Measurements from ENCODE around the gene PDLIM7. TPM values are rescaled to one million over a fixed set of nuclear protein-coding genes. Genes with fewer than 3 reads are reported as not detected.

The PDLIM7 gene
- total RNA-seq, 1 experiment from 2014 or later, result 127 TPM

- DNase-seq (ENCODE audit: low spot score), result peak; percentile 99
These were observed 40.2 kb downstream of the PDLIM7 start for GRCh38 chr5:177456976-177457851.

DNA sequence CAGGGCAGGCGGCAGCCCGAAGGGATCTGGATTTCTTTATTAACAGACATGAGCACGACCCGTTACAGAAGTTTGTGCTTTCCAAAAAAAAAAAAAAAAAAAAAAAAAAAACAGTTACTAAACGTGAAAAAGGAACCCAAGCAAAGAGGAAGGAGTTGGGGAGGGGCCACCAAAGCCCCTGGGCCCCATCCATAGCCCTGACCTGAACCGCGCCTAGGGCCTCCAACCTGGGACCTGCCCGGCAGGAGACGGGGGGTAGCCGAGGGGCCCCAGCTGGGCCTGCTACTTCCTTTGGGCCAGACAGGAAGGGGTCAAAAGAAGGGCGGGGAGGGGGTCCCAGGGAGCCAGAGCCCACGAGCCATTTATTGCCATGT lies 40.8 kb downstream of the PDLIM7 start:
- DNase-seq (ENCODE audit: low spot score), result no peak

GRCh38 chr5:177455661-177456590 lies 41.5 kb downstream of the PDLIM7 start:
- peak; percentile 86 for DNase-seq (ENCODE audit: low spot score)

- DNase-seq (ENCODE audit: low spot score), result no peak
These were observed 42.3 kb downstream of the PDLIM7 start for GRCh38 chr5:177455036-177455660.

- DNase-seq (ENCODE audit: low spot score), result peak; percentile 82
These were observed 42.9 kb downstream of the PDLIM7 start for GRCh38 chr5:177454397-177455035.

- DNase-seq (ENCODE audit: low spot score), result no peak
These were observed 43.5 kb downstream of the PDLIM7 start for GRCh38 chr5:177453852-177454396.

DNA sequence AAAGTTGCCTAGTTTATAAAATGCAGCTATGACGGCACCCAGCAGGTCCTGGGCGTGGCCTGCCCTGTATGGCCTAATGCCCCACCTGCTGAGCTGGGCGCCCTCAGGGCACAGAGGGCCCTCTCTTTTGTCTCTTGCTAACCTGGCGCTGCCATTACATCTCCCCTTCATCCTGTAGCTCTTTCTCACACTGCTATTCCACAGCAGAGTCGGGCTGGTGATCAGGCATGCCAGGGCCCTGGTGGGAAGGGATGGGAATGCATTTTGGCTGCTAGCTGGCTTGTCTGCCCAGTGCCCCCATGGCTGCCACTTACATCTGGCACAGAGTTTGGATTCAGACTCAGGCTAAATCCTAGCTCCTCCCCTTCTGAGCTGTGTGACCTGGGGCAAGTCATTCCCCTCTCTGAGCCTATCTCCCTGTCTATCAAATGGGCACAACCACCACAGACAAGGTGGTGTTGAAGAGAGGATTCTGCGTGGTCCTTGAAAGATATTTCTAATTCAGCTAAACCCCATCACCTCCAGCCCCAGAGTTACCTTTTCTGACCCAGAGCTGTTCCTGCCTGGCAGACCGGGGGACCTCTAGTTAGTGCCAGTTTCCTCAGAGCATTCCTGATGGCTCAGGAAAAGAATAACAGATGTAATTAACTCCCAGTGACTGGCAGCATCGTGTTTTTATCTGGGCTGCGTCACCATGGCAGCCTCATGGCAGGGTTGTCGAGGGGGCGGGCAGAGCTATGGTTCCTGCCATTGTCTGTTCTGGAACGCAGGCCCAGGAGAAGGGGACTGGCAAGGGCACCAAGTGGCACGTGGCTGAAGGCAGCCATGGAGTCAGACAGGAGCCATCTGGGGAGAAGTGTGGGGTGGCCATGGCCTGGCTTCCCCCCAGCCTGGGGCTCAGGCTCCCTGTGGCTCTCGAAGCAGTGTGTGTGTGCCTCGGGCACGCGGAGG lies 44.4 kb downstream of the PDLIM7 start:
- no peak for DNase-seq (ENCODE audit: low spot score)

- DNase-seq (ENCODE audit: low spot score), result no peak
These were observed 46.6 kb downstream of the PDLIM7 start for GRCh38 chr5:177450667-177451424.

DNA sequence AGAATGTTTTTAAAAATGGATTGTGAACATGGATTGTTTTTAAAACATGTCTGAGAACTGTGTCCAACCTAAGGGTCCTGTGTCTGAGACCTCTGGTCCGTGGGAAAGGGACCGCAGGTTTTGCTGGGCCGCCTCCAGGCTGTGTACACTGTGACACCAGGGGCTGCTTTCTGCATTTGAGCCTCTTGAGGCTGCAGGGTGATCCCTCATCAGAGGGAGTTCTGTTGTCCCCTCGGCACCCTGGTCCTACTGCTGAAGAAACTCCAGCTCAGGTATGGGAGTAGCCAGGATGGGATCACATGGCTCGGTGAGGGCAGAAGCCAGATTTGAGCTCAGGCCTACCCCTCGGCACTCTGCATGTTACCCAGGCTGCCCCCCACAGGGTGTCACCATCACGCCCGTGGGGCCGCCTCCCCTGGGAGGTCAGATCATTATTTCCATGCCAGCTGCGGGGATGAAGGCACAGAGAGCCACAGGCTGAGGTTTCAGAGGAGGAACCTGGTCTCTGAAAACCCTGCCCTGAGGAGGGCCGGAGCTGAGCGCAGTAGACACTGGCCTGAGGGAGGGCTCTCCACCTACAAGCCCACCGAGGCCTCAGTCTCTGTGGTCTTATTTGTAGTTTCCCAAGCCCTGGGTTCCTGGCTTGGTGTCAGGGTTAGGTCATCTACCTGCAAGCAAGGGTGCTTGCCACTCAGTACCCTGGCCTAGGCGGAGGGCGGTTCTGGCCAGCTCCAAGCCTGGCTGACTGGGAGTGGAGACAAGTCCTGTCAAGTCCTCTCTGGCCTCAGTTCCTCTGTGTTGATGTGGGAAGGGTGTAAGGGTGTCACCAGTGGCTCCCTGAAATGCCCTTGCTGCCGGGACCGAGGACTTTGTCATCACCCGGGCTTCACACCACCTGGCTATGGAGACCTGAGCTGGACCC lies 48.0 kb downstream of the PDLIM7 start:
- no peak for DNase-seq (ENCODE audit: low spot score)

- no peak for DNase-seq (ENCODE audit: low spot score)
These were observed 49.0 kb downstream of the PDLIM7 start for GRCh38 chr5:177448244-177448950.

- DNase-seq (ENCODE audit: low spot score), result peak; percentile 99
These were observed 49.7 kb downstream of the PDLIM7 start for GRCh38 chr5:177447611-177448243.

- peak; percentile 86 for DNase-seq (ENCODE audit: low spot score)
These were observed 50.3 kb downstream of the PDLIM7 start for GRCh38 chr5:177447066-177447610.

DNA sequence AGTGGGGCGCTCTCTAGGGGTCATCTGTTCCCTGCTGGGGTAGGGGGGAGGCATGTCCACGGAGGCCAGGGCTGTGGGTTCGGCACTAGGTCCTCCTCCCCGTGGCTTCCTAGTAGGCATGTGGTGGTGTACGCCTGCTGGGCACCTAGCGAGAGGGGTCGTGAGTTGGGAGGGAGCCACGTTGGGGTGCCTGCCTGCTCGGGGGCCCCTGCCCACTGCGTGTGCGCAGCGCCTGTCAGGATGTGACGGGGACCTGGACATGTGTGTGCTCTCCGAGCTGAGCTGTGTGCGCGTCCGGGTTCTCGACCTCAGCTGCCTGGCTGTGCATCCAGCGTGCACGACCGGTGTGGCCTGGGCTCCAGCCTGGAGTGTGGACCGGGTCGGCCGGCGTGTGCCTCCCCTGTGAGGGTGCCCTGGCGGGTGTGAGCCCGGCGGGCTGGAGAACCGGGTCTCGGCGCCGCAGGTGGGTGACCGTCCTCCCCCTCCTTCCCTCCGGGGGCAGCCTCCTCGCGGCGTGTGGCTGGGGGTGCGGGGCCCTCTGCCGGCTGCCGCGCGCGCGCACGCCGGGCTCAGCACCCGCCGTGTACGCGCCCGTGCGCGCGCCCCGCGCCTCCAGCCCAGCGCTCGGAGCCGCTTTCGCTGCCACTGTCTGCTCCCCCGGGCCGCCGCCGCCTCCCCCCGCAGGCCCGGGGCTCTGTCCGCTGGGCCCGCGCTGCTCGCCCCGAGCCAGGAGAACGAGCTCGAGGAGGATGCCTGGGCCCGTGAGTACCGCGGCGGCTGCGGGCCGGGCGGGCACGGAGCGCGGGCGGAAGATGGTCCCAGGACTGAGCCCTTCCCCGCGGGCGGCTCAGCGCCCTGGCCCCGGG lies 51.0 kb downstream of the PDLIM7 start, which contains the start of gene PRR7:
Gene PRR7 (plus strand): TSS at position 615 of the 866 bp plus-strand sequence. CDS start 8,254 bp downstream, outside the sequence.
- DNase-seq (ENCODE audit: low spot score), result peak; percentile 68

- DNase-seq (ENCODE audit: low spot score), result no peak
These were observed 51.5 kb downstream of the PDLIM7 start for GRCh38 chr5:177445917-177446199.

DNA sequence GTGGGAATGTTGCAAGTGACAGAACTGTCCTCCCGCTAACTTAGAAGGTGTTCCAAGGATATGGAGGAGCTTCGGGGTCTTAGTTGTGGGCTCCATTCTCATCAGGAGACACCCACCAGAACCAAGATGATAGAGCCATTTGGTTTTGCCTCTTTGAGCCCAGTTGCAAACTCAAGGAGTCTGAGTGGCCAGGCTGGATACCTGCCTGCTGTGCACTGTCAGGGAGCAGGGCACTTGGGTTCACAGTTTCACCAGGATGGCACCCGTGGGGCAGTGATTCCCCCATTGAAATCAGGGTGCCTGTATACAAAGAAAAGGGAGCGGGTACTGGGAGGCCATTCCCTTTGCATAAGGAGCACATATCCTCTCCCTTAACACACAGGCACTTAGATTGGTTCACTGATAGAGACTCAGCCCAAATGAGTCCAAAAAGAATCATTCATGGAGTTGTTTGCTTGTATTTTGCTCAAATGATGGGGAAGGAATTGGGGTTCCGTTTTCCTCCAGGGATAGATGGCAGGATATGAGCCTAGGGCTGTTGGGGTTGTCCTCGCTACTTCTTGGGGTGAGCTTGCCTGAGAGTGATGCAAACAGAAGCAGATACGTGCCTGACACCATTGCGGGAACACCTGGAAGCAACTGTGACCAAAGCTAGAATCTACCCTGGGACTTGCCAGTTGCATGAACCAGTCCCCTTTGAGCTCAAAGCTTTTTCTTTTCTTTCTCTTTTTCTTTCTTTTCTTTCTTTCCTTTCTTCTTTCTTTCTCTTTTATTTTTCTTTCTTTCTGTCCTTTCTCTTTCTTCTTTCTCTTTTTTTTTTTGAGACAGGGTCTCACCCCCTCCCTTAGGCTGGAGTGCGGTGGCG lies 52.1 kb downstream of the PDLIM7 start:
- no peak for DNase-seq (ENCODE audit: low spot score)

All from H4 (cell line).